Hematopoietic multipotent progenitor cell treated with erythropoietin and hydrocortisone succinate and interleukin-3 and kit ligand, for 15 days (in vitro differentiated cells): ENCODE data around the gene MAP3K12.
"Not testable (repeated sequence)": the region's sequence is repeated elsewhere in the genome, so short reads cannot be mapped to it uniquely, and the experiment has no call there.

Experiments
- DNase-seq: peaks from one replicate; pipeline ENCODE4 v3.0.0-alpha.2; 2015; ENCODE audit warnings: low spot score

MAP3K12 gene

GRCh38 chr12:53467082-53467481 lies 32.2 kb downstream of the MAP3K12 start:
- no peak for DNase-seq

- no peak for DNase-seq
Measured at GRCh38 chr12:53466640-53467039, 32.6 kb downstream of the MAP3K12 start.

- DNase-seq, result no peak
Measured at GRCh38 chr12:53465679-53466078, 33.6 kb downstream of the MAP3K12 start.

GRCh38 chr12:53464685-53465418 lies 34.4 kb downstream of the MAP3K12 start:
- DNase-seq, result no peak

- no peak for DNase-seq
Measured at GRCh38 chr12:53463802-53464560, 35.3 kb downstream of the MAP3K12 start.

GRCh38 chr12:53462935-53463334 lies 36.3 kb downstream of the MAP3K12 start:
- DNase-seq, result no peak

DNA sequence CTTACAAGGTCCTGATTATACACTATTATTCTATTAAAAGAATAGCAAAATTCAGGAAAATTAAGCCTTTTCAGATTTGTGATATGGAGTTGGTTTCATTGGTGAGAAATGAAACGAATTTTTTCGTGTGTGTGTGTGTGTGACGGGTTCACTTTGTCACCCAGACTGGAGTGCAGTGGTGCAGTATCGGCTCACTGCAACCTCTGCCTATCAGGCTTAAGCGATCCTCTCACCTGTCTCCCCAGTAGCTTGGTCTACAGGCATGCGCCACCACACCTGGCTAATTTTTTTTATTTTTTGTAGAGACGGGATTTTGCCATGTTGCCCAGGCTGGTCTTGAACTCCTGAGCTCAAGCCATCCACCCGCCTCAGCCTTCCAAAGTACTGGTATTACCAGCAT lies 37.7 kb downstream of the MAP3K12 start:
- no peak for DNase-seq

DNA sequence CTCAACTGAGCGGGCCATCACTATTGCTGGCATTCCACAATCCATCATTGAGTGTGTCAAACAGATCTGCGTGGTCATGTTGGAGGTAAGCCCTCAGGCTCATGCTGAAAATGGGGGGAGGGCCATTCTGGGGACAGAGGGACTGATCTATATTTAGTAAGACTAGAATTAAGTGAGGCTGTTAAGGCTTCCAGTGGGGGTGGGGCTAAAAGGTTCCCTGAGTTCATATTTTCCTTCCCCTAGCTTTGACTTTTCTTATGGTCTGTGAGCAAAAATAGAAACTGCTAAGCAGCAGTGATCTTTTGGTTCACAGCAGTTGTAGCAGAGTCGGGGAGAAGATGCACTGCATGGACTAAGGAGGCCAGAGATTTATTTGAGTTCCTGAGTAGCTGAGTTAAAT lies 38.2 kb downstream of the MAP3K12 start:
- no peak for DNase-seq

DNA sequence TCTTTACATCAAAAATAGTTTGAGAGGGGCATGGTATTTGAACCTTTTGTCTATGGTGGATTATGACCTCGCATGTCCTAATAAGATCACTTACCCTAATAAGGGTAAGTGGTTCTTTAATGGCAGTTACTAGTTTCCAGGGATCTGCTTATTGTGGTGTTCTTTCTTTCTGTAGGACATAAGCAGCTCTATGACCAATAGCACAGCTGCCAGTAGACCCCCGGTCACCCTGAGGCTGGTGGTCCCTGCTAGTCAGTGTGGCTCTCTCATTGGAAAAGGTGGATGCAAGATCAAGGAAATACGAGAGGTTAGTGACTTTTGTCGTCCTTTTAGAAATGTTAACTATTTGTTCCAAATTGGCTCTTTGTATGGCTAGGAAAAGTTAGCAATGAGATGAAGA lies 40.2 kb downstream of the MAP3K12 start:
- DNase-seq, result no peak

DNA sequence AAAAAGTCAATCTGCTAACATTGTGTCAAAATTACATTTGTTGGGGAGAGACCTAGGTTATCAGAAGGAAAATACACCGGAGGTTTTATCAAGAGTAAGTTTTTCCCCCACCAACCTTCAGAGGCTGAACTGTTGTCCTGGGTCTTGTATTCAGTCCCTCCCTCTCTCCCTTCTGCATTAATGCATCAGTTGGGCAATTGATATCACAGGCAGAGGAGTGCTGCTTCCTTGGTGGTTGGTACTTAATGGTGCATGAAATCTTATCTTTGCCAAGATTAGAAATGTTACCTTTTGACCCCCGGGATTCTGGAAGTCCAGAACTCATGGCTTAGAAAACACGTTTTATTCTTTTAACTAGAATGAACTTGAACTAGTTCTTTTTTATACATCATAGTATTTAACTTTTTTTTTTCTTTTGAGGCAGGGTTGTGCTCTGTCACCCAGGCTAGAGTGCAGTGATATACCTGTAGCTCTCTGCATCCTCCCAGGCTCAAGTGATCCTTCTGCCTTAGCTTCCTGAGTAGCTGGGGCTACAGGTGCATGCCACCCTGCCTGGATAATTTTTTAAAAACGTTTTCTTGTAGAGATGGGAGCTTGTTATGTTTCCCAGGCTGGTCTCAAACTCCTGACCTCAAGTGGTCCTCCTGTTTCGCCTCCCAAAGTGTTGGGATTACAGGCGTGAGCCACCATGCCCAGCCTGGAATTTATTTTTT lies 42.4 kb downstream of the MAP3K12 start:
- no peak for DNase-seq

- no peak for DNase-seq
Measured at GRCh38 chr12:53454707-53455106, 44.6 kb downstream of the MAP3K12 start.

- DNase-seq, result no peak
Measured at GRCh38 chr12:53453953-53454640, 45.2 kb downstream of the MAP3K12 start.

DNA sequence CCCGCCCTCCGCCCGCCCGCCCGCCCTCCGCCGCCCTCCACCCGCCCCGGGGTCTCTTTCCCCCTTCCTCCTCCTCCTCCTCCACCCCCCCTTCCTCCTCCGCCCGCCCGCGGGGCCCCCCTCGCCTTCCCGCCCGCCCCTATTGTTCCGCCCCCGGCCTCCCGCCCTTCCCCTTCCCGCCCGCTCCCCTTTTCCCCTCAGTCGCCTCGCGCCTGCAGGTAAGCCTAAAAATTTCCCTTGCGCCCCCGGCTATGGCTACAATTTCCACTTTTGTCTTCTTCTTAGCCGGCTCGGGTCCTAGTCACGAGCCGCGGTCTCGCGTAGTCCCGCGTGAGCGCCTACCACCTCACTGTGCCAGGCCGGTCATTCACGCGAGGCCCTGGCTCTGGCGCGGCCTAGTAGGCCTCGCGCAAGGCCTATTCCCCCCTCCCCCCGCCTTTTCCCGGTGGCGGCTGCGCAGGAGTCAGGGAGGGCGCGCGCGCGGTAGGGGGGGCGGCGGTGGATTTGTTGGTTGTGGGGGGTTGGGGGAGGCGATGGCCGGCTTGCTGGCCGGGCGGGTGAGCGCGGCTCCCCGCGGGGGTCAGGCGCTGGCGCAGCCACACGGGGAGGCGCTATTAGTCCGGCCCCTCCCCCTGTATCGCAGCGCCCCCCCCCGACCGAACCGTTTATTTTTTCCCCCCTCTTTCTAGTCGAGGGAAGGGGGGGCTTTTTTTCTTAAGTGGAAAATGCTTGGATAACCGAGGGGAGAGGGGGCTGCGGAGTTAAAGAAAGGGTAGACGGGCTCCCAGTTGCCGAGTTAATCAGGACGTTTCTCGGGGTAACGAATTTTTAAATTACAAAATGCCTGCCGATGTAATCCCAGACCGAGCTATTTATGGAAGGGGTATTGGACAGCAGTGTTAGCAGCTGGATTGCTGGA lies 46.8 kb downstream of the MAP3K12 start:
- peak; percentile 81 for DNase-seq

- DNase-seq, result peak; percentile 99
Measured at GRCh38 chr12:53451661-53452158, 47.5 kb downstream of the MAP3K12 start, which contains the start of gene PCBP2. Gene PCBP2, plus strand, starts transcription at chr12:53452102. Its CDS starts 2,699 bp downstream, at chr12:53454801.

DNA sequence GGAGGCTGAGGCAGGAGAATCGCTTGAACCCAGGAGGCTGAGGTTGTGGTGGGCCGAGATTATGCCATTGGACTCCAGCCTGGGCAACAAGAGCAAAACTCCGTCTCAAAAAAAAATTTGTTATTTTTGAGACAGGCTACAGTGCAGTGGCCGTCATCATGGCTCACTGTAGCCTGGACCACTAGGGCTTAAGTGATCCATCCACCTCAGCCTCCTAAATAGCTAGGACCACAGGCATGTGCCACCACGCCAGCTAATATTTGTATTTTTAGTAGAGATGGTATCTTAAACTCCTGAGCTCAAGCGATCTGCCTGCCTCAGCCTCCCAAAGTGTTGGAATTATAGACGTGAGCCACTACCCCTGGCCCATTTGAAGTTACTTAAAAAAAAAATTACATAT lies 48.3 kb downstream of the MAP3K12 start:
- DNase-seq, result no peak

GRCh38 chr12:53444593-53445325 lies 54.5 kb downstream of the MAP3K12 start:
- not testable (repeated sequence) for DNase-seq

GRCh38 chr12:53443955-53444354 lies 55.3 kb downstream of the MAP3K12 start:
- DNase-seq, result no peak

- DNase-seq, result peak; percentile 99
Measured at GRCh38 chr12:53441040-53441833, 58.0 kb downstream of the MAP3K12 start, which contains the start of gene PRR13. Gene PRR13, plus strand, starts transcription at chr12:53441734. Its CDS starts 981 bp downstream, at chr12:53442715.

- DNase-seq, result not testable (repeated sequence)
Measured at GRCh38 chr12:53439582-53439981, 59.7 kb downstream of the MAP3K12 start.
